HEK293 (cell line): ENCODE results near the gene CEACAM20.
"Not testable (repeated sequence)": the region's sequence is repeated elsewhere in the genome, so short reads cannot be mapped to it uniquely, and the experiment has no call there.

ENCODE experiments used
- CTCF ChIA-PET: fragments of 350-600 bp; formaldehyde crosslinking; extraction: SDS; loops from one replicate; lab custom pipeline; 2021; ENCODE audit warnings: antibody characterized with exemption; lab: Yijun Ruan, JAX
- POLR2A ChIA-PET: fragments of 300-600 bp; formaldehyde crosslinking; extraction: SDS; loops from one replicate; lab custom pipeline; 2020; ENCODE audit warnings: antibody characterized with exemption, inconsistent platforms; lab: Yijun Ruan, JAX
- H3K27ac ChIP-seq: fragments of 200-500 bp; sonication (Bioruptor generic); 2 replicates; pipeline ENCODE4 v1.5.1; 2014; ENCODE audit warnings: low read depth, low read length, control low read depth, inconsistent platforms; ENCODE audit errors: extremely low read depth
- H3K36me3 ChIP-seq, 2 experiments: fragments of 200-500 bp in 1 of 2; sonication (Bioruptor generic) in 1 of 2; 1 replicate in 1 of 2; 2 replicates in 1 of 2; pipeline ENCODE4 v1.5.1; 2014 to 2017; ENCODE audit warnings: inconsistent platforms in 2 of 2, low read length in 2 of 2; ENCODE audit not compliant: control insufficient read depth in 2 of 2, insufficient read depth in 1 of 2
- H3K4me1 ChIP-seq: fragments of 200-500 bp; sonication (Bioruptor generic); 2 replicates; pipeline ENCODE4 v1.5.1; 2014; ENCODE audit warnings: mild to moderate bottlenecking, low read length, inconsistent platforms; ENCODE audit not compliant: control insufficient read depth, insufficient read depth
- H3K4me3 ChIP-seq: 2 replicates; pipeline ENCODE4 v1.5.1; 2011; ENCODE audit warnings: low read depth, mild to moderate bottlenecking, control low read depth, low read length, moderate library complexity
- H3K9me3 ChIP-seq: fragments of 200-500 bp; sonication (Bioruptor generic); 2 replicates; pipeline ENCODE4 v1.5.1; 2014; ENCODE audit warnings: low read depth, low read length, inconsistent platforms; ENCODE audit not compliant: control insufficient read depth, insufficient read depth
- FEZF1 ChIP-seq: fragments of 450-650 bp; formaldehyde crosslinking; IDR thresholded peaks from 2 replicates; pipeline ENCODE4 v1.5.1; 2016; ENCODE audit warnings: missing biosample characterization, missing genetic modification characterization
- SP7 ChIP-seq: fragments of 450-650 bp; formaldehyde crosslinking; IDR thresholded peaks from 2 replicates; pipeline ENCODE4 v1.5.1; 2016; ENCODE audit warnings: missing biosample characterization, missing genetic modification characterization
- TRIM28 ChIP-seq: IDR thresholded peaks from 2 replicates; pipeline ENCODE4 v1.6.1; 2011; ENCODE audit warnings: low read length, control low read depth, borderline replicate concordance
- WT1 ChIP-seq: fragments of 450-650 bp; formaldehyde crosslinking; IDR thresholded peaks from 2 replicates; pipeline ENCODE4 v1.5.1; 2016; ENCODE audit warnings: missing biosample characterization, missing genetic modification characterization
- ZBTB21 ChIP-seq: fragments of 450-650 bp; formaldehyde crosslinking; IDR thresholded peaks from 2 replicates; pipeline ENCODE4 v1.5.1; 2017; ENCODE audit warnings: missing biosample characterization, missing genetic modification characterization
- ZNF843 ChIP-seq: fragments of 450-650 bp; formaldehyde crosslinking; IDR thresholded peaks from 2 replicates; pipeline ENCODE4 v1.5.1; 2016; ENCODE audit warnings: missing biosample characterization, missing genetic modification characterization

CEACAM20 gene

GRCh38 chr19:44462600-44463286 is 66.7 kb downstream of the CEACAM20 start:
- POLR2A ChIA-PET = interaction anchor here (0.5 kb wide), 1 partner anchor 14 kb away, joined by 3 read pairs; no protein-coding TSS in a partner anchor
- not testable (repeated sequence) for H3K9me3 ChIP-seq

More at GRCh38 chr19:44462600-44463286, 66.7 kb downstream of the CEACAM20 start:
- H3K36me3 ChIP-seq, H3K4me1 ChIP-seq, CTCF ChIA-PET, H3K27ac ChIP-seq, H3K4me3 ChIP-seq: not testable (repeated sequence)
- peak; percentile 62; the same call in 1 of the 2 replicates for TF ChIP-seq ZNF843 (tag by site-specific recombination)
- TF ChIP-seq SP7 (tag by site-specific recombination) = peak; percentile 79
- 0 out of 2 replicates have a peak, but pooled peaks have one; percentile 28 for TF ChIP-seq TRIM28
- TF ChIP-seq FEZF1 (tag by site-specific recombination) = peak; percentile 58; the same call in 1 of the 2 replicates
- peak; percentile 74 for TF ChIP-seq WT1 (tag by site-specific recombination)
- TF ChIP-seq ZBTB21 (tag by site-specific recombination) = 0 out of 2 replicates have a peak, but pooled peaks have one; percentile 12
